ENCODE measurements around the gene DENND2C. TPM values are rescaled to one million over a fixed set of nuclear protein-coding genes. Genes with fewer than 3 reads are reported as not detected.
"Not testable (repeated sequence)": the region's sequence is repeated elsewhere in the genome, so short reads cannot be mapped to it uniquely, and the experiment has no call there.

Gene DENND2C
- polyA plus RNA-seq, 2 of the 4 experiments (the other 2 are of a cell fraction): 0.18 to 0.19 TPM

GRCh38 chr1:114564141-114564540, 105.7 kb downstream of the DENND2C start (continued):
- TF ChIP-seq MAFK (IDR thresholded peaks at IDR 0.05; ENCODE audit: partially characterized antibody) (no peak), HMGXB4 (CRISPR knock-in tag; IDR thresholded peaks at IDR 0.05; ENCODE audit: borderline replicate concordance) (no peak), MAZ (IDR thresholded peaks at IDR 0.05; ENCODE audit: borderline replicate concordance, low read depth, low read length) (no peak)

- H3K4me1 ChIP-seq; H3K4me2 ChIP-seq; H3K9me3 ChIP-seq; H3K27ac ChIP-seq; CTCF ChIA-PET; H3K4me3 ChIP-seq; ATAC-seq; POLR2A ChIA-PET; FAIRE-seq; DNase-seq (ENCODE audit: low read depth in 1 of 2, low spot score in 1 of 2): not testable (repeated sequence)
- 78% methylated on average over 3 of the region's 3 CpGs for WGBS (ENCODE audit: missing lambda C conversion rate)
Observed at GRCh38 chr1:114562978-114563510, 106.8 kb downstream of the DENND2C start.

- no peak for DNase-seq (ENCODE audit: low read depth in 1 of 2, low spot score in 1 of 2)
Observed at GRCh38 chr1:114561333-114561732, 108.5 kb downstream of the DENND2C start.

More at GRCh38 chr1:114561333-114561732, 108.5 kb downstream of the DENND2C start:
- no peak for ATAC-seq
- 90% methylated on average over 1 of the region's 1 CpG for WGBS (ENCODE audit: missing lambda C conversion rate)
- TF ChIP-seq NR3C1 (IDR thresholded peaks at IDR 0.05): no peak
- no peak for TF ChIP-seq HMGXB4 (CRISPR knock-in tag; IDR thresholded peaks at IDR 0.05; ENCODE audit: borderline replicate concordance)
- TF ChIP-seq BCL3 (IDR thresholded peaks at IDR 0.05): no peak
- no peak for TF ChIP-seq ZFP36 (IDR thresholded peaks at IDR 0.05; ENCODE audit: borderline replicate concordance, partially characterized antibody)
- no peak for TF ChIP-seq RAD21 (conservative IDR thresholded peaks at IDR 0.05 in 1 of 2, IDR thresholded peaks at IDR 0.05 in 1 of 2)
- TF ChIP-seq EP300 (IDR thresholded peaks at IDR 0.05): no peak
- no peak for TF ChIP-seq FOXS1 (CRISPR knock-in tag; IDR thresholded peaks at IDR 0.05)
- no peak for TF ChIP-seq RCOR1 (IDR thresholded peaks at IDR 0.05; ENCODE audit: low read depth, low read length)
- TF ChIP-seq TP53 (CRISPR knock-in tag; IDR thresholded peaks at IDR 0.05): no peak
- no peak for TF ChIP-seq E2F6 (IDR thresholded peaks at IDR 0.05; ENCODE audit: borderline replicate concordance, low read depth)
- TF ChIP-seq HEYL (CRISPR knock-in tag; IDR thresholded peaks at IDR 0.05): no peak
- TF ChIP-seq NPAS2 (CRISPR knock-in tag; IDR thresholded peaks at IDR 0.05; ENCODE audit: borderline replicate concordance): no peak
- no peak for TF ChIP-seq ATOH8 (CRISPR knock-in tag; IDR thresholded peaks at IDR 0.05; ENCODE audit: low read depth)
- no peak for TF ChIP-seq ELK1 (IDR thresholded peaks at IDR 0.05; ENCODE audit: low read depth, low read length)
- TF ChIP-seq POLR2AphosphoS2 (conservative IDR thresholded peaks at IDR 0.05; ENCODE audit: low read length): no peak
- TF ChIP-seq ZSCAN20 (CRISPR knock-in tag; IDR thresholded peaks at IDR 0.05): no peak
- TF ChIP-seq GATA3 (IDR thresholded peaks at IDR 0.05; ENCODE audit: borderline replicate concordance): no peak
- no peak for TF ChIP-seq MAZ (IDR thresholded peaks at IDR 0.05; ENCODE audit: borderline replicate concordance, low read depth, low read length)
- no peak for TF ChIP-seq RFX5 (IDR thresholded peaks at IDR 0.05)
- H3K27ac ChIP-seq: no peak overlapping the region
- no peak overlapping the region for H3K4me3 ChIP-seq
- H3K9me3 ChIP-seq: no peaks in the 10 kb centered on the region
- no peak for FAIRE-seq
- H3K4me2 ChIP-seq: no peak overlapping the region
- ChIA-PET CTCF (interaction anchor here (1.1 kb wide), 1 partner anchor 11 kb away, joined by 3 read pairs; no protein-coding TSS in a partner anchor), POLR2A (no interaction called here)
- no peaks in the 10 kb centered on the region for H3K4me1 ChIP-seq
